Measurements from ENCODE around the gene GCN1.

Gene GCN1

DNA sequence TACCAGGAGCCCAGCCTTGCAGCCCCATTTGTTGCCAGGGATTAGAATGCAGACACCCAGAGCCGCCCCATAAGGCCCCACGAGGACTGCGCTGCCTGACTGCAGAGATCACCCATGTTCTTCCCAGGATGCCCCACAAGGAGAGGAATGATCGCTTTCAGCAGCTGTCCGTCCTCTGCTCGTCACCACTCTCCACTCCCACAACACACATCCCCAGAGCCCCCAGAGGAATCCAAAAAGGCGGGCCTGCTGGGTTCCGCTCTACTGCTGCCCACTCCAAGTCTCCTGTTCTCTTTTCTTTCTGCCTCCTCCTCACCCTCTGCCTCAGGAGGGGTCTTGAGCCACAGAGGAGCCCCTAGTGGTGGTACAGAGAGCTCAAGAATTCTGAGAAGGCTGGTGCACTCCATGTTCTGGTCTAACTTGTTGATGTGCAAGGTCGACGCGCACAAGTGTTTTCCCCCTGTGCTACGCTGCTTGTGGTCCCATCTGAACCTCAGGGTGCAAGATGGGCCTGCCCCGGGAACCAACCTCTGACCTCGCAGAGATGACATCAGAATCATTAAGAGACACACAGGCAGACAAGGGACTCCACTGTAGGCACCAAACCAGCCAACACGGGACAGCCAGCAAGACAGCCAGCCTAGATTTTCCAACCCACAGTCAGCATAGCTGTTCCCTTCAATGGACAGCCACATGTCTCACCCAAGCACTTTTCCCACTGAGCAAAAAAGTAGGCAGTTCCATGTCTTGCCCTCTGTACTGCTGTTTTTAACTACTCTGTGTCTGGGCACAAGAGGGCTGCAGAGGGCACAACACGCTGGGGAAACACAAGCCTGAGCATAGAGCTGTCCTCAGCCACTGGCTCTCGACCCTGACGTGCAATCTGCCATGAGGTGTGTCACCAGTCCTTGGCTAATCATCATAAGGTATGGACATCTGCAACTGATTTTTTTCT is 41.1 kb upstream of the GCN1 start:
- H3K79me1 ChIP-seq (replicated peaks; ENCODE audit: low read length, poor library complexity, severe bottlenecking) = no peaks in the 10 kb centered on the region
- H2AFZ ChIP-seq (ENCODE audit: low read depth, low read length) = no peak overlapping the region
- H3K18ac ChIP-seq (ENCODE audit: low read depth in 1 of 2, low read length in 2 of 2) = peak overlapping the region; percentile 84 to 96
- 76% methylated on average over 16 of the region's 18 CpGs for WGBS
- H2BK12ac ChIP-seq (ENCODE audit: low read length in 2 of 2) = peak overlapping the region; percentile 88 to 91
- peak overlapping the region; percentile 86 for H2BK120ac ChIP-seq (ENCODE audit: low read depth, low read length)
- H4K91ac ChIP-seq (ENCODE audit: low read length) = peak overlapping the region; percentile 81
- H3K4me1 ChIP-seq (ENCODE audit: control insufficient read depth, insufficient read depth, low read depth, low read length) = peaks cover 75% of the 10 kb centered on the region
- peak overlapping the region; percentile 77 for H2BK15ac ChIP-seq (ENCODE audit: low read depth, poor library complexity, severe bottlenecking)
- H3K4ac ChIP-seq (ENCODE audit: low read depth in 1 of 2, low read length in 2 of 2) = peak overlapping the region; percentile 94 to 97
- H3K9ac ChIP-seq (ENCODE audit: low read length) = peak overlapping the region; percentile 88
- H3K14ac ChIP-seq (ENCODE audit: low read length in 2 of 2) = peak overlapping the region in 1 of 2 experiments; percentile 79
- H3K36me3 ChIP-seq (ENCODE audit: control insufficient read depth in 1 of 2, insufficient read depth in 2 of 2, low read depth in 1 of 2, low read length in 2 of 2) = peaks cover 8 to 12% of the 10 kb centered on the region in 2 experiments
- H3K27ac ChIP-seq (ENCODE audit: low read length, poor library complexity, severe bottlenecking) = peak overlapping the region; percentile 99
- DNase-seq = peak; percentile 52
- H2BK5ac ChIP-seq (ENCODE audit: low read depth, low read length, poor library complexity, severe bottlenecking) = no peak overlapping the region
- no peak overlapping the region for H3K4me2 ChIP-seq (ENCODE audit: low read length, poor library complexity, severe bottlenecking)
- H3K23ac ChIP-seq (ENCODE audit: low read length in 2 of 2) = peak overlapping the region in 1 of 2 experiments; percentile 57
- H3K9me3 ChIP-seq (ENCODE audit: control insufficient read depth, low read length) = no peaks in the 10 kb centered on the region
- H2AK5ac ChIP-seq (ENCODE audit: low read length, severe bottlenecking) = peak overlapping the region; percentile 24
- no peaks in the 10 kb centered on the region for H3K27me3 ChIP-seq (ENCODE audit: control insufficient read depth in 1 of 2, insufficient read depth in 1 of 2, low read length in 2 of 2)
- peak overlapping the region; percentile 94 for H4K8ac ChIP-seq (ENCODE audit: low read length)
- peak overlapping the region in 1 of 2 experiments; percentile 47 for H3K4me3 ChIP-seq (ENCODE audit: insufficient read depth in 1 of 2, low read depth in 1 of 2, low read length in 2 of 2)

DNA sequence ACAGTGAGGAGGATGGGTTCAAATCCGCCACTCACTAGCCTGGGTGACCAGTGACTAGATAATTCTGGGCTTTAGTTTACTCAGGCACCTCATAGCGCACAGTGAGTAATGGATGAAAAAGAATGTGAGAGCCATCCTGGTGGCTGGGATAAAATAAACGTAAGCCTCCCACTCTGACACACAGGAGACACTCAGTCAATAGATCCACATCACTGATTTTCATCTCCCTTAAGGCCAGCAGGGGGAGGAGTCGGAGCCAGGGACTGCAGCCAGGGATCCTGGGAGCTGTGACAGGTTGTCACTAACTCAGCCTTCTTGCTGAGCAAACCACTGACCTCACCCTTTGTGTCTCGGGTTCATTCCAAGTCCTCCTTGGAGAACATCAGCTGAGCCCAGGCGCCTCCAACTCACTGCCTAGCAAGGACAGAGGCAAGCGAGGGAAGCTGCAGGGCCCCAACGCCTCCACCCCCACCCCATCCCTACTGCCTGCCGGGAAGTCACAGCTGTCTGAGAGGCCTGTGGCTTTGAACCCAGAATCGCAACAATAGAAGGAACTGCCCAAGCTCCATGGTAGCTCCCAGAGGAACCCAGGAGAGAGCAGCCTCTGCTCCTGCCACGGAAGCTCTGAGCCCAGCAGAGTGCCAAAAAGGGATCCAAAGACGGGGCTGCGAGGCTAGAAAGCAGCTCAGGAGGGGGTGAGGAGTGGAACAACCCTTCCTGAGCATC is 40.3 kb upstream of the GCN1 start:
- 14% methylated on average over 12 of the region's 13 CpGs for WGBS
- H3K4me3 ChIP-seq (ENCODE audit: insufficient read depth in 1 of 2, low read depth in 1 of 2, low read length in 2 of 2) = peak overlapping the region in 1 of 2 experiments; percentile 48

DNA sequence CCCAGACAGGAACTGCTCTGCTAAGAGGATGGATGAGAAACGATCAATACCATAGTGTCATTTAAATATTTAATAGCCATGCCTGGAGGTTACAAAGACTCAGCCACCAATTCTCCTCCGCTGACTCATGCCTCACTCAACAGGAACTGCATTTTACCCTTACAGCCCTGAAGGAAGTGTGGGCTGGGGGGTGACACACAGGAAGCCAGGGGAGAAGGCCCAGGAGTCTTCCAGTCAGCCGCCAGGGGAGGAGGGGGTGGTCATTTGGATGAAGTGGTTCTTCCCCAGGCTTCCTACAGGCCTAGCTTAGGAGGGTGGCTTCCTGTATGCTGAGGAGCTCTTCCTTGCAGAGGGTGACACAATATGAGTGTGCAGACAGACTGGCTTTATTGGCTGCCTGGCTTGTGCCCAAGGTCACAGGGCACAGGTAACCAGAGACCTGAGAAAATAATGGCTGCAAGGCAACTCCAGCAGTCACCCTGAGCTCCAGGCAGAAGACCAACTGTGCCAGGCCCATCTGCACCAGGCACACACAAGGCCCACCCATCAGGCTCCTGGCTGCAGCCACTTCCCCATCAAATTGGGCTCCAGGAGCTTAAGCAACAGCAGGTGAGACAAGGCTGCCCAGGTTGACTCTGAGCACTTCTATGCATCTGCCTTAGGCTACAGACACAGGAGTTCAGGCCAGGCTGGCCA is 36.9 kb upstream of the GCN1 start:
- Histone ChIP-seq H3K23ac (ENCODE audit: low read length in 2 of 2) (no peak overlapping the region), H4K91ac (ENCODE audit: low read length) (peak overlapping the region; percentile 98), H2BK15ac (ENCODE audit: low read depth, poor library complexity, severe bottlenecking) (peak overlapping the region; percentile 30), H2AK5ac (ENCODE audit: low read length, severe bottlenecking) (peak overlapping the region; percentile 100), H3K36me3 (ENCODE audit: control insufficient read depth in 1 of 2, insufficient read depth in 2 of 2, low read depth in 1 of 2, low read length in 2 of 2) (peaks cover 2 to 10% of the 10 kb centered on the region in 2 experiments), H3K9ac (ENCODE audit: low read length) (peak overlapping the region; percentile 88), H4K8ac (ENCODE audit: low read length) (peak overlapping the region; percentile 90), H3K4ac (ENCODE audit: low read depth in 1 of 2, low read length in 2 of 2) (peak overlapping the region; percentile 79 to 97), H2AFZ (ENCODE audit: low read depth, low read length) (no peak overlapping the region), H3K27me3 (ENCODE audit: control insufficient read depth in 1 of 2, insufficient read depth in 1 of 2, low read length in 2 of 2) (no peaks in the 10 kb centered on the region), H3K27ac (ENCODE audit: low read length, poor library complexity, severe bottlenecking) (peak overlapping the region; percentile 99), H2BK120ac (ENCODE audit: low read depth, low read length) (peak overlapping the region; percentile 99), H3K79me1 (replicated peaks; ENCODE audit: low read length, poor library complexity, severe bottlenecking) (no peaks in the 10 kb centered on the region), H3K14ac (ENCODE audit: low read length in 2 of 2) (peak overlapping the region in 1 of 2 experiments; percentile 86), H3K4me2 (ENCODE audit: low read length, poor library complexity, severe bottlenecking) (no peak overlapping the region), H2BK12ac (ENCODE audit: low read length in 2 of 2) (peak overlapping the region; percentile 31 to 97), H3K18ac (ENCODE audit: low read depth in 1 of 2, low read length in 2 of 2) (peak overlapping the region; percentile 96 to 100), H3K9me3 (ENCODE audit: control insufficient read depth, low read length) (no peaks in the 10 kb centered on the region), H3K4me3 (ENCODE audit: insufficient read depth in 1 of 2, low read depth in 1 of 2, low read length in 2 of 2) (peak overlapping the region in 1 of 2 experiments; percentile 59), H2BK5ac (ENCODE audit: low read depth, low read length, poor library complexity, severe bottlenecking) (peak overlapping the region; percentile 69), H3K4me1 (ENCODE audit: control insufficient read depth, insufficient read depth, low read depth, low read length) (peaks cover 78% of the 10 kb centered on the region)
- DNase-seq = peak; percentile 97
- WGBS = 0% methylated on average over 2 of the region's 3 CpGs

More for the DNA sequence above, 40.3 kb upstream of the GCN1 start:
- Histone ChIP-seq H2AFZ (ENCODE audit: low read depth, low read length) (no peak overlapping the region), H2BK5ac (ENCODE audit: low read depth, low read length, poor library complexity, severe bottlenecking) (no peak overlapping the region), H3K14ac (ENCODE audit: low read length in 2 of 2) (peak overlapping the region in 1 of 2 experiments; percentile 79), H3K79me1 (replicated peaks; ENCODE audit: low read length, poor library complexity, severe bottlenecking) (no peaks in the 10 kb centered on the region), H3K9ac (ENCODE audit: low read length) (peak overlapping the region; percentile 88), H3K4ac (ENCODE audit: low read depth in 1 of 2, low read length in 2 of 2) (peak overlapping the region; percentile 94 to 97), H3K23ac (ENCODE audit: low read length in 2 of 2) (peak overlapping the region in 1 of 2 experiments; percentile 2), H4K8ac (ENCODE audit: low read length) (peak overlapping the region; percentile 99), H2BK120ac (ENCODE audit: low read depth, low read length) (peak overlapping the region; percentile 91), H4K91ac (ENCODE audit: low read length) (peak overlapping the region; percentile 98), H3K4me2 (ENCODE audit: low read length, poor library complexity, severe bottlenecking) (peak overlapping the region; percentile 3), H3K4me1 (ENCODE audit: control insufficient read depth, insufficient read depth, low read depth, low read length) (peaks cover 75% of the 10 kb centered on the region), H2BK15ac (ENCODE audit: low read depth, poor library complexity, severe bottlenecking) (peak overlapping the region; percentile 77), H3K36me3 (ENCODE audit: control insufficient read depth in 1 of 2, insufficient read depth in 2 of 2, low read depth in 1 of 2, low read length in 2 of 2) (peaks cover 5% of the 10 kb centered on the region in 2 experiments), H3K27me3 (ENCODE audit: control insufficient read depth in 1 of 2, insufficient read depth in 1 of 2, low read length in 2 of 2) (no peaks in the 10 kb centered on the region), H2AK5ac (ENCODE audit: low read length, severe bottlenecking) (peak overlapping the region; percentile 62), H2BK12ac (ENCODE audit: low read length in 2 of 2) (peak overlapping the region; percentile 95 to 100), H3K27ac (ENCODE audit: low read length, poor library complexity, severe bottlenecking) (peak overlapping the region; percentile 99), H3K9me3 (ENCODE audit: control insufficient read depth, low read length) (no peaks in the 10 kb centered on the region), H3K18ac (ENCODE audit: low read depth in 1 of 2, low read length in 2 of 2) (peak overlapping the region; percentile 95 to 96)
- DNase-seq = peak; percentile 99
